HEK293 (cell line): ENCODE measurements around the gene DNAJC27.

ENCODE experiments used
- BCL11A ChIP-seq: fragments of 450-650 bp; formaldehyde crosslinking; IDR thresholded peaks from 2 replicates; pipeline ENCODE4 v1.5.1; 2016; ENCODE audit warnings: low read depth, missing biosample characterization, missing genetic modification characterization
- CTCF ChIP-seq: fragments of 450-650 bp; formaldehyde crosslinking; IDR thresholded peaks from 2 replicates; pipeline ENCODE4 v1.5.1; 2016; ENCODE audit warnings: missing biosample characterization, missing genetic modification characterization
- ZFP69B ChIP-seq: fragments of 450-650 bp; formaldehyde crosslinking; IDR thresholded peaks from 2 replicates; pipeline ENCODE4 v1.5.1; 2016; ENCODE audit warnings: missing biosample characterization, missing genetic modification characterization
- ZNF16 ChIP-seq: fragments of 450-650 bp; formaldehyde crosslinking; IDR thresholded peaks from 2 replicates; pipeline ENCODE4 v1.5.1; 2016; ENCODE audit warnings: low read depth, missing biosample characterization, missing genetic modification characterization
- ZNF239 ChIP-seq: fragments of 450-650 bp; formaldehyde crosslinking; IDR thresholded peaks from 2 replicates; pipeline ENCODE4 v1.5.1; 2016; ENCODE audit warnings: missing biosample characterization, missing genetic modification characterization
- ZNF513 ChIP-seq: fragments of 450-650 bp; IDR thresholded peaks from 2 replicates; pipeline ENCODE4 v1.5.1; 2018; ENCODE audit warnings: missing biosample characterization, missing genetic modification characterization

DNA sequence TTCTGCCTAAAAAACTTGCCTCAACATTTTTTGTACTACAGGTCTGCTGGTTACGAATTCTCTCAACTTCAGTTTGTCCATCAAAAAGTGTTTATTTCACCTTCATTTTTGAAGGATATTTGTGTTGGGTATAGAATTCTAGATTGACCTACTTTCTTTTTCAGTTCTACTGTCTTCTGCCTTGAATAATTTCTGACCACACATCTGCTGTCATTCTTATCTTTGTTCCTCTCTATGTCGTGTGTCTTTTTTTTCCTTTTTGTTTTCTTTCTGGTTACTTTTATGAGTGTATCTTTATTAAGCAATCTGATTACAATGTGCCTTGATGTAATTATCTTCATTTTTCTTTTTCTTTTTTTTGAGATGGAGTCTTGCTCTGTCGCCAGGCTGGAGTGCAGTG is 77.0 kb downstream of the DNAJC27 start:
- TF ChIP-seq CTCF (tag by site-specific recombination) (no peak), ZFP69B (tag by site-specific recombination) (no peak), BCL11A (tag by site-specific recombination) (no peak), ZNF513 (tag by site-specific recombination) (no peak), ZNF239 (tag by site-specific recombination) (no peak), ZNF16 (tag by site-specific recombination) (no peak)
